GM19438 (cell line): ENCODE results near the gene VGLL4.

Experiments used
- ATAC-seq: cut with Tn5 transposase; IDR thresholded peaks from one replicate; pipeline ENCODE4 v1.9.1; 2021; ENCODE audit warnings: low read depth; ENCODE audit not compliant: unreplicated experiment

VGLL4 gene

GRCh38 chr3:11554666-11555065, 89.0 kb downstream of the VGLL4 start:
- no peak for ATAC-seq

GRCh38 chr3:11554236-11554610, 89.5 kb downstream of the VGLL4 start:
- no peak for ATAC-seq

GRCh38 chr3:11553436-11554235, 90.1 kb downstream of the VGLL4 start:
- no peak for ATAC-seq

DNA sequence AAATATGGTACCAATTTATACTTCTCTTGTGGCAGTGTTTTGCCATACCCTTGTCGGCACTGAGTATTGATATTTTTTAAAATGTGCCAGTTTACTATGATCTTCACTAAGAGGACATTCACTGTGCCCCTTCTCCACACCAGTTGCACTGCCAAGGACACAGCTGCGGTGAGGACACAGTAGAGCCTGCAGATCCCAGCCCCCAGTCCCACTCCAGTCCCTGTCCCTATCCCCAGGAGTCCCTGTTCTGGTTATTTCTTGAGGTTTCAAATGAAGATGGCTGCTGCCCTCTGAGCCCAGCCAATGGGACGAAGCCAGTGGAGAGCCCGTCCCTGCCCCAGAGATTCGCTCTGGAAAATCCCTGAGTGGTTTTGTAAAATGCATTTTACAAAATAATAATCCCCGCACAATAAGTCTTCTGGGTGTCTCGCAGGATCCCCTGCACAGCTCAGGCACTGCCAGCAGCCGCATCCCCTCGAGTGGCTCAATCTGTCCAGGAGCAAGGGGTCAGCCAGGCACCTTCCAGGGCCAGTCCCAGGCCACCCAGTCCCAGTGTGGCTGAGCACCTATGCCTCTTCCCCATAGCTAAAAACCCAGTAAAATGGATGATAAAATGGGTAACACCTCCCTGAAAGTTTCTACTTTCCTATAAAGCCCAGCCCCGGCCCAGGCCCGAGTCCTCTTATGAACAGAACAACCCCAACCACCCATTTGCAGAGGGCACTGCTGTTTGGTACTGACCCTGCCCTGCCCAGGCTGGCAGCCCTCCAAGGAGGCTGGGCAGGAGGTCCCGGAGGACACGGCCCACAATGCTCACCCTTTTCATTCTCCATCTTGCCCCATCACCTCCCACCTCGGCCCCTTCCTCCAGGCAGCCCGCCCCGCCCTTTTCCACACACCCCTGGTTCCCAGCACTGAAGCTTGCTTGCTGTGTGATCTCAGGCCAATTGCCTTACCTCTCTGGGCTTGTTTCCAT, 91.1 kb downstream of the VGLL4 start:
- no peak for ATAC-seq

DNA sequence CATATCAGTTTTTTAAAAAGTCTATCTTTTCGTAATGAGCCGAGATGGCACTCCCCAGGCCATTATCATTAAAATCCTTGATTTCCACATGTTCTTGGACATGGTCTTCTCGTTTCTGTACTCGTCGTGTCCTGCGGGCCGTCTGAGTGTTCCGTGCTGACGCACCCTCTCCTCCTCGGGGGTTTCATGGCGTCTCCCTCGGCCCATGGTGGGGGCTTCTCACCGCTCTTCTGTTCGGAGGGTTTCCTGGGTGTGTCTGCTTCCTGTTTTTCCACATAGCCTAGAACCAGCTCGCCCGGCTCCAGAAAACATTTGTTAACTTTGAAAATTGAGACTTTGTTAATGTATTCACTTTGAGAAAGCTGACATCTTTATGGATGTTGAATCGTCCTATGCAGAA, 92.7 kb downstream of the VGLL4 start:
- no peak for ATAC-seq

GRCh38 chr3:11549580-11550140, 94.1 kb downstream of the VGLL4 start:
- no peak for ATAC-seq

DNA sequence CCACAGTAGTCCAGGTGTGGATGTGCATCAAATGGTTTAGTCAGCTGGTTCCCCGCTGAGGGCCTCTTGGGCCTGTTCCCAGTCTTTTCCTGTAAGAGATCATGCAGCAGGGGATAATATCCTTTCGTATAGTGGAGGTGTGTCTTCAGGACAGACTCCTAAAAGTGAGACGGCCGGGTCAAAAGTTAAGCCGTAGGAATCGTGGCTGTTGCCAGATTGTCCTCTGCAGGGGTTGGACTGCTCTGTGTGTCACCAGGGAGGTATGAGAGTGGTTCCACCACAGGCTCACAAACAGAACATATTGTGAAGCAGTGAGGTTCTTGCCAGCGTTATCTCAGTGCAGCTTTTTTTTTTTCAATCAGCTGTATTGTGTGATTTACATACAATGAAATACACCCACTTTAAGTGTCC, 95.0 kb downstream of the VGLL4 start:
- ATAC-seq: no peak

DNA sequence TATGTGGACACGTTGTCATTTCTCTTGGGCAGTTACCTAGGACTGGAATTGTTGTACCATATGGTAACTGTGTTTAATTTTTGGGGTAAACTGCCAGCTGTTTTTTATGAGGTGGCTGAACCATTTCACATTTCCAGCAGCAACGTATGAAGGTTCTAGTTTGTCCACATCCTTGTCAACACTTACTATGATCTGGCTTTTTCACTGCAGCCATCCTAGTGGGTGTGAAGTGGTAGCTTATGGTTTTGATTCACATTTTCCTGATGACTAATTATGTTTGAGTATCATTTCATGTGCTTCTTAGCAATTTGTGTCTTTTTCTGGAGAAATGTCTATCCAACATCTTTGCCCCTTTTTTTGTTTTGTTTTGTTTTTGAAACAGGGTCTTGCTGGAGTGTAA, 96.2 kb downstream of the VGLL4 start:
- ATAC-seq: no peak

DNA sequence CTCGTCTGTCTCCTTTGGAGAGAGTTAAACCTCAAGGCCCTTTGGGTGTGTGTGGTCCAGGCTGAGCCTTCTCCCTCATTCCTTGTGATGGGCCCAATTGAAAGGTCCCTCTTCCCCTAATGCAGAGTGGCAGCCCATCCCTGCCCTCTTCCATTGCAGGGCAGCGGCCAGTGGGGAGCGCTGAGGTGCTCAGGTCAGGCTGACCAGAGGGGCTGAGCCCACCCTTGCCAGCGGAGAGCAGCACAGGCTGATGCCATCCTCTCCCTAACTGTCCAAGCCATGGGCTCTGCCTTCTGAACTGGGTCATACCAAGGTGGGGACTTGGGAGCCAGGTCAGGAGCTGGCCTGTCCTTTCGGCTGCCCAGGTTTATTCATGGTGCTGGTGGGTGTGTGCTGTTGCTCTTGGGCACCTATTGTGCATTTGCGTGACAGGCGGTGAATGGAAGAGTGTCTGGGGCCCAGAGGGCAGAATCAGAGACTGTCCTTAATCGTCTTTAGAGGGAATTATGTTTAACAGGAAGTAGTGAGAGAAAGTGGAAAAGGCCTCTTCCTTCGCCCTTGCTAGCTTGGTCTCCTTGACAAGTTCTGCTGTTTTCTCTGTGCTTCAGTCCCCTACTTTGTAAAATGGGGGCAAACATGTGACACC, 96.9 kb downstream of the VGLL4 start:
- ATAC-seq: no peak

DNA sequence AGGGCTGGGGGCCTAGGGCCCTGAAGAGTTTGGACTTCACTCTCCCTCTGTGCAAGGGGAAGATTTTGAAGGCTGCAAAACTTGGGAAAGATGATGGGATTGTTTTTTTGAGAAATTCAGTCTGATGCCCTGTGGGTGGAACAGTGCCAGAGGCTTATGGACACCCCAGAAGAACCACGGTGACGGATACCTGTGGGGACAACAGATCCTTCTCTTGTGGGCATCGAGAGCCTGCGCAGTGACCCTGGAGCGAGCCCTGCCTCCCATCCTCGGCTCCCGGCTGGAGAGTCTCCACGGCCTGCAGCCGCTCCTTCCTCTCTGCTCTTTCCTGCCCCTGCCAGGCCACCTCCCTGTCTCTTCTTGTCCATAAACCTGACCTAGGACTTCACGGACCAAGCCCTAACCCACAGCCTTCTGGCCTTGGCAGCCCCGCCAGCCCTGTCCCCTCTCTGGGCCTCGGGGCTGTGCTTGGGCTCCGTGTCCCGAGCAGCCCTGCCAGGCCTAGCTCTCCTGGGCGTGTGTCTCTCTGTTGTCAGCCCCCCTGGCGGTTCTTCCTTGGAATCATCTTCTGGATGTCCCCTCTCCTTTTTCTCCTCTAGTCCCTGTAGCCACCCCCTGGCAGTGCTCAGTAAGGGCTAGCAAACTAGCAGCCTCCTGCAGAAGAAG, 98.4 kb downstream of the VGLL4 start:
- ATAC-seq: no peak

DNA sequence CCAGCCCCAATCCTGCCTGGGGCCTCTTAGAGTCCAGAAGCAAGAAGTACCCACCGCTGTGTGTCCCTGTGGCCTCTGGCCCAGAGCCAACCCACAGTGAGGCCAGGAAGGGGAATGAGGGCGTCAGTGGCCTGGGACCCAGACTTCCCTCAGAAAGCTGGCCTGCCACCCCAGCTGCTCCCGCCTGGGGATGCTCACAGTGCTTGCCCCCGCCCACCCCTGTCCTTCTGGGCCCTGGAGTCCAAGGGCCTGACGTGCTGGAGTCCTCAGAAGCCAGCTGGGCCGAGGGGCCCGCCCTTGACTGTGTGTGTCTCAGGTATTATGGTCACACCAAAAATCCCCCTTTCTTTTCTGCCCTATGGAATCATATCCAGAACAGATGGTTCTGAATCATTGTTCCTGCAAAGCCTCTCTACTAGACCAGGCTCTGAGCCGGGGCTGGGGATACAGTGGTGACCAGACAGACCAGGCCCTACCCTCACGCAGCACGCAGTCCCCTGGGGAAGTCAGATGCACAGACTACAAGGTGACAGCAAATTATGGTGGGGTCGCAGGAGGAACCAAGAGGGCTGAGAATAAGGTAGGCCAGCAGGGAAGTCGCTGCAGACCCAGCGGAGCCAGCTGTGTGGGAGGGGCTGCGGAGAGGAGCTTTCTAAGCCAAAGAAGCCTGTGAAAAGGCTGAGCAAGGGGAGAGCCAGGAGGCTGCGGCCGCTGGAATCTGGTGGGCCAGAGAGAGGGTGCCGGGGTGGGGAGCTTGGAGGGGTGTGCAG, 99.1 kb downstream of the VGLL4 start:
- ATAC-seq: no peak

DNA sequence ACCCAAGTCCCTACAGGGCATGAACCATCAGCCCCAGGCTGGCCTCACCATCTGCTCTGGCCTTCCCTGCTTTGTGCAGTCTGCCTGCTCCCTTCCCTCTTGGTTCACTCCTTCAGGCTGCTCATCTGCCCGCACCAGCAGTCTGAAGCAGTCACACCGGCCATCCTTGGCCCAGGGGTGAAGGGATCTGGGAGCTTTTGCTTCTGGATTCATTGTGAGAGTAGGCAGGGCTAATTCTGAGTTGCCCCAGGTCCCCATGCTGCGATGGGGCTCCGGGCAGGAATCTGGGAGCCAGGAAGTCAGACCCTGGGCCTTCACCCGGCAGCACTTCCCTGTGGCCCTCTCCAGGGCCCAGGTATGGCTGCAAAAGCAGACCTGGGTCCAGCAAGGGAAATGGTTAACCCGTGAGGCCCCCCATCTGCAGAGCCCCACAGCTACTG, 99.7 kb downstream of the VGLL4 start:
- no peak for ATAC-seq

- ATAC-seq: no peak
Measured at GRCh38 chr3:11543141-11543947, 100.4 kb downstream of the VGLL4 start.

- no peak for ATAC-seq
Measured at GRCh38 chr3:11542551-11542950, 101.2 kb downstream of the VGLL4 start.

- no peak for ATAC-seq
Measured at GRCh38 chr3:11541321-11542303, 102.1 kb downstream of the VGLL4 start.

GRCh38 chr3:11539677-11540076, 104.0 kb downstream of the VGLL4 start:
- no peak for ATAC-seq

- ATAC-seq: no peak
Measured at GRCh38 chr3:11539218-11539617, 104.5 kb downstream of the VGLL4 start.
